HG03045 (cell line): Measurements from ENCODE around the gene RALGAPB.
"Not testable (repeated sequence)": the region's sequence is repeated elsewhere in the genome, so short reads cannot be mapped to it uniquely, and the experiment has no call there.

ENCODE experiments used
- ATAC-seq: cut with Tn5 transposase; IDR thresholded peaks from one replicate; pipeline ENCODE4 v1.9.1; 2021; ENCODE audit warnings: mild to moderate bottlenecking, moderate library complexity; ENCODE audit not compliant: unreplicated experiment

RALGAPB gene

DNA sequence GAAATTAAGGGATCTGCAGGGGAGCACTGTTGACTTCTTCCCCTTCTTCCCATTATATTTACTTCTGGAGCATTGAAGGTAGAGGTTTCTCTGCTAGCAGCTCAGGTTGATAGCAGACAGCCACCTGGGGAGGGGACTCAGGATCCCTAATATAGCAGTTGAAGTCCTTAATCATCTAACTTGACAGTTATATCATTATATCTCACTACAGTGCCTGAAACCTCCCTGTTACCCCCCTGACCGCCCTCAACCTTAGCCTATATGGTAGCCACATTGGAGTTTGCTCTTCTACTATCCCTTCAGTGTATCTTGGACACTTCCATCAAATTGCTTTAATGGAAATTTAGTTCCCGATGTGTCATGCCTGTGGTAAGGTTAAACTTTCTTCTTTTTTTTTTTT is 7.0 kb downstream of the RALGAPB start:
- ATAC-seq = no peak

DNA sequence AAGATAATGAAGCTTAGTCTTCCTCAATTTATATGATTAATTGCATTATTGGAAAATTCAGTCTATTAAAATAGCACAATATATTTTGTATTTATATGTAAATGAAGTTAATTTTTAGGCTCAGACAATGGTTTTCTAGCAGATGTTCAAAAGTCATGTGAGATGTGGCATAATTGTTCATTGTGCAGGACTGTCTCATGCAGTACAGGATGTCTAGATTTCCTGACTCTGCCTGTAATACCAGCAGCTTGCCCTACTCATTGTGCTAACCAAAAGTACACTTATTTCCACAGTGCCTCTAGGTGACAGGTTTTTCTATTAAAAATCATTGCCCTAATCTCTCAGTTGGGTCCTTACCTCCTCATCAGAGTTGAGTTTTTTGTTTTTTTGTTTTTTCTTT is 12.4 kb downstream of the RALGAPB start:
- no peak for ATAC-seq

GRCh38 chr20:38489181-38489580 is 16.5 kb downstream of the RALGAPB start:
- ATAC-seq = no peak

- ATAC-seq = no peak
Measured at GRCh38 chr20:38497246-38497935, 24.7 kb downstream of the RALGAPB start.

- ATAC-seq = no peak
Measured at GRCh38 chr20:38498909-38499308, 26.3 kb downstream of the RALGAPB start.

DNA sequence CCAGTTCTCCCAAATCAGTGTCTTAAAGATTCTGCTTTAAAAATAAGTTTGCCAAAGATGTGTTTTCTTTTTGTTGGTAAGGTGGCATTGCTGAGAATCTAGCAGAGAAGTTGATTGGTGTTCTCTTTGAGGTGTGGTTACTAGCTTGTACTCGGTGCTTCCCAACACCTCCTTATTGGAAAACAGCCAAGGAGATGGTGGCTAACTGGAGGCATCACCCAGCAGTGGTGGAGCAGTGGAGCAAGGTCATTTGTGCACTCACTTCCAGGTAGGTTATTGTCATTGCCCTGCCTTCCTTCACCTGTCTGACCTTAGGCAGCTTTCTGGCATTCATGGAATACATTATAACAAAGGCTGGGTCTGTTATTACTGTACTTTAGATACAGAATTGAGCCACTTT is 26.7 kb downstream of the RALGAPB start:
- ATAC-seq = no peak

- ATAC-seq = no peak
Measured at GRCh38 chr20:38501858-38502436, 29.3 kb downstream of the RALGAPB start.

- ATAC-seq = no peak
Measured at GRCh38 chr20:38504368-38505090, 31.9 kb downstream of the RALGAPB start.

GRCh38 chr20:38505091-38505455 is 32.4 kb downstream of the RALGAPB start:
- no peak for ATAC-seq

- not testable (repeated sequence) for ATAC-seq
Measured at GRCh38 chr20:38511726-38512125, 39.1 kb downstream of the RALGAPB start.

GRCh38 chr20:38514185-38514584 is 41.5 kb downstream of the RALGAPB start:
- no peak for ATAC-seq

GRCh38 chr20:38514947-38515346 is 42.3 kb downstream of the RALGAPB start:
- no peak for ATAC-seq

GRCh38 chr20:38515631-38516030 is 43.0 kb downstream of the RALGAPB start:
- no peak for ATAC-seq

DNA sequence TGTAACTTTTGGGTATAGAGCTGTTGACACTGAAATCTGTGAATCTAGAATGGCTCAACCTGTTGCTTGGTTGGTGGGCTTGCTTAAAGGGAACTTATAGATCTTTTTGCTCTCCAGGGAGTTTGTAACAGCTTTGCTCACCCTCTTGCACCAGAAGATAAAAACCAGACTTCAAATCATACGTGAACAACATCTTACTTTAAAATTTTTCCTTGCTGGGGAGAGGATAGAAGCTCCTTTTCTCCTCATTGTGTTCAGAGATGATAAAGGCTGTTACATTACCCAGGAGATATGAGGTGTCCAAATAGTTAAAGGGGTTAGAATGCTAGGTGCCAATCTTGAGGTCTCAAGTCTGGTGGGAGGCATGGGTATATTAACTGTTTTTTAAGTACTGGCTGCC is 46.8 kb downstream of the RALGAPB start:
- no peak for ATAC-seq

DNA sequence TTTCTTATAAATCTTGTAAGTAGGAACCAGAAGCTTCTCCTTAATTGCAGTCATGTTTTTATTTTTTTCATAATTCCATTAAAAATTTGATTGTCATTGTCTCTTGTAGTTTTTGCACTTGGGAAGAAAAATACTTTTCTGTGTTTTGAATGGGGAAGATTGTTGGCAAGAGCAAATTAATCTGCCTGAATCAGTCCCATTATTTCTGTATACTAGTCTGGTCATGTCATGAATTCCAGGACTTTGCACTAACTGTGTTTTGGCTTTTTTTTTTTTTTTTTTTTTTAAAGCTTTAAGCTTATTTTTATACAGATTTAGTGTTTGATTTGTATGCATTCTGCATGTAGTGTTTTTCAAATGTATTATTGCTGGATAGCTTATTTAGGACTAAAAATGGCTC is 47.6 kb downstream of the RALGAPB start:
- ATAC-seq = no peak

DNA sequence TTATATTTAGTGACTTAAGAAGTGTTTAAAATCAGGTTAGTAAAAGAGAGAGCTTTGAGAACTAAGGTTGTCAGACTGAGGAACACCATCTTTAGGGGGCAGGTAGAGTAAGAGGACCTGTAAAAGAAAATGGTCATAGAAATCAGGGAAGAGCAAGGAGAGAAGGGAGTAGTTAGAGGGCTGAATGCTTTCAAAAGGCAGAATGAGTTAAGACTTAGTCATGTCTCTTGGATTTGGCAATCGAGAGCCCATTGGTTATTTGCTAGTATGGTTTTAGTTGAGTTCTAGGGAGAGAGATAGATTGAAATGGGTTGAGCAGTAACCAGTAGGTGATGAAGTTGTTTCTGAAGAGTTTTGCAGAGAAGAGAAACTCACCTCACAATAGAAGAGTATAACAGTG is 51.1 kb downstream of the RALGAPB start:
- no peak for ATAC-seq

DNA sequence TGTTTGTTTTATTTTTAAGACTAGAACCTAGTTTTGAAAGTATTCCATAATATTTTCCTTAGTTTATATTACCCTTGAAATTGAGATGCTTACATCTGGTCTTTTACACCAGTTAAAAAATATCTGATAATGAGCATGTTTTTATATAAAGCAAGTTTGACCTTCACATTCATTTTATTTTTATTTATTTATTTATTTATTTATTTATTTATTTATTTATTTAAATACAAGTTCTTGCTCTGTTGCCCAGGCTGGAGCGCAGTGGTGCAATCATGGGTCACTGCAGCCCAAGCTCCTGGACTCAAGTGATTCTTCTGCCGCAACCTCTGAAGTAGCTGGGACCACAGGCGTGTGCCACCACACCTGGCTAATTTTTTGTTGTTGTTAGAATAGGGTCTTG is 55.5 kb downstream of the RALGAPB start:
- no peak for ATAC-seq

- no peak for ATAC-seq
Measured at GRCh38 chr20:38531021-38531420, 58.4 kb downstream of the RALGAPB start.

DNA sequence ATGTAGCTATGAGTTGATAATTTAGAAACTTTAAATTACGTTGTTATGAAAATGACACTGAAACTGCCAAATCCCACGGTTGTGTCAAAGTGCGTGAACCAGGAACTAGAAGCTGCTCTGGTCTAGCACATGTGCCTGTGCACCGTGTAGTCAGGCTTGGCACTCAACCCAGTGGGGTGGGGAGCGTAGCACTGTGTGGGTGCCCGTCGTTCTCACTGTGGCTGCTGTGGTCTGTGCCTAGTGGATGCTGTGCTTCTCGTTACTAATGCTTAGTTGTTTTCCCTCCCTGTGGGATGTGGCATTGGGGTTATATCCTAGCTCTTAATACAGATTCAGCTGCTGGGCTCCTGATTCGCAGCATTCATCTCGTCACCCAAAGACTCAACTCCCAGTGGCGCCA is 62.1 kb downstream of the RALGAPB start:
- no peak for ATAC-seq

DNA sequence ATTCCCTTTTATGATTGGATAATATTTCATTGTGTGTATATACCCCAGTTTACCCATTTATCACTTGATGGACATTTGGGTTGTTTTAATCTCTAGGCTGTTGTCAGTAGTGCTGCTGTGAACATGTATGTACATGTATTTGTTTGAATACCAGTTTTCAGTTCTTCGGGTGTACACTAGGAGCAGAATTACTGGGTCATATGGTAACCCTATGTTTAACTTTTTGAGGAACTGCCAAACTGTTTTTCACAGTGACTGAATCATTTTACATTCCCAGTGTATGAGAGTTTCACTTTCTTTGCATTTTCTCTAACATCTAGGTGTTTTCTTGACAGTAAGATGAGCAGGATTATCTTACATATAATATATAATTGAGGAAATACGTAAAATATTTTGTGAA is 63.7 kb downstream of the RALGAPB start:
- ATAC-seq = no peak

GRCh38 chr20:38537176-38537575 is 64.5 kb downstream of the RALGAPB start:
- no peak for ATAC-seq

DNA sequence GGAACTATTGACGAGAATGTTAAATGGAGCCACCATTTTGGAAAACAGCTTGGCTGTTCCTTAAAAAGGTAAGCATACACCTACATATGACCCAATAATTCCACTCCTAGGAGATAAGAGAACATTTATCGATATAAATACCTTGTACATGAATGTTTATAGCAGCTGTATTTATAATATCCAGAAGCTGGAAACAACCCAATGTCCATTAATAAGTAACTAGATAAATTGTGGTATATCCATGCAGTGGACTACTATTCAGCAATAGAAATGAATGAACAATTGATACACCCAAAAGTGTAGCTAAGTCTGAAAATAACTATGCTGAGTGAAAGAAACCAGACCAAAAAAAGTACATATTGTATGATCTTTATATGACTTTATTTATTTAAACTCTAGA is 66.1 kb downstream of the RALGAPB start:
- no peak for ATAC-seq
